ENCODE results near the gene THTPA.

DNA sequence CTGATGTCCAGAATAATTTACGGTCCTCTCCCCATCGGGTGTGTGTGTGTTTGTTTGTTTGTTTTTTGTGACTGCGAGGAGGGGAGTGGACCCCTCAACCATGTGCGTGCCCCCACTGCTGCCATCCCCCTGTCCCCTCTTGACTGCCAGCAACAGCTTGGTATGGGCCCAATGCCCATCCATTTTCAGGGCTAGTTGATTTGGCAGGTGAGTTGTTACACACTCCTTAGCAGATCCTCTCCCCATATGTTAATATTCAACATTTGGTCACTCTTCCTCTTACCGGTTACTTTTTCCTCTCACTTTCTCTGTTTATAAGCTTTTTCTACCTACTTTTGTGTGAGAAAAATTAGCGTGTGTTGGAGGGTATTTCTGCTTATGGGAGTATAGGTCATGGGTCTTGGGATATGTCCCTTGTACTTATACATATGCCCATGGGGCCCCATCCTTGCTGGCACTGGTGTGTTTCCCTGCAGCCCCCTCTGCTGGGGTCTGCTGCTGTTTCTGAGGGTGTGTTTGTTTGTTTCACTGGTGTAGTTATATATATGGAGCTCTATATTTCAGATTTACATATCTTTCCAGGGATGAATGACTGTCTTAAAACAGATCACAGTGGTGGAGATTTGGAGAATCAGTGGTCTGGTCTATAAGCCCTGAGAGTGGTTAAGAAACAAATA lies 38.3 kb upstream of the THTPA start:
- no peak for TF ChIP-seq EZH2 (IDR thresholded peaks at IDR 0.05; ENCODE audit: borderline replicate concordance, low read depth, low read length)
- TF ChIP-seq, protein P1, sequence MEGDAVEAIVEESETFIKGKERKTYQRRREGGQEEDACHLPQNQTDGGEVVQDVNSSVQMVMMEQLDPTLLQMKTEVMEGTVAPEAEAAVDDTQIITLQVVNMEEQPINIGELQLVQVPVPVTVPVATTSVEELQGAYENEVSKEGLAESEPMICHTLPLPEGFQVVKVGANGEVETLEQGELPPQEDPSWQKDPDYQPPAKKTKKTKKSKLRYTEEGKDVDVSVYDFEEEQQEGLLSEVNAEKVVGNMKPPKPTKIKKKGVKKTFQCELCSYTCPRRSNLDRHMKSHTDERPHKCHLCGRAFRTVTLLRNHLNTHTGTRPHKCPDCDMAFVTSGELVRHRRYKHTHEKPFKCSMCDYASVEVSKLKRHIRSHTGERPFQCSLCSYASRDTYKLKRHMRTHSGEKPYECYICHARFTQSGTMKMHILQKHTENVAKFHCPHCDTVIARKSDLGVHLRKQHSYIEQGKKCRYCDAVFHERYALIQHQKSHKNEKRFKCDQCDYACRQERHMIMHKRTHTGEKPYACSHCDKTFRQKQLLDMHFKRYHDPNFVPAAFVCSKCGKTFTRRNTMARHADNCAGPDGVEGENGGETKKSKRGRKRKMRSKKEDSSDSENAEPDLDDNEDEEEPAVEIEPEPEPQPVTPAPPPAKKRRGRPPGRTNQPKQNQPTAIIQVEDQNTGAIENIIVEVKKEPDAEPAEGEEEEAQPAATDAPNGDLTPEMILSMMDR (IDR thresholded peaks at IDR 0.05 in 2 of 3, conservative IDR thresholded peaks at IDR 0.05 in 1 of 3; ENCODE audit: insufficient read depth in 2 of 3, low read depth in 1 of 3, low read length in 3 of 3): no peak
- TF ChIP-seq YBX1 (IDR thresholded peaks at IDR 0.05): no peak
- TF ChIP-seq, protein P2, sequence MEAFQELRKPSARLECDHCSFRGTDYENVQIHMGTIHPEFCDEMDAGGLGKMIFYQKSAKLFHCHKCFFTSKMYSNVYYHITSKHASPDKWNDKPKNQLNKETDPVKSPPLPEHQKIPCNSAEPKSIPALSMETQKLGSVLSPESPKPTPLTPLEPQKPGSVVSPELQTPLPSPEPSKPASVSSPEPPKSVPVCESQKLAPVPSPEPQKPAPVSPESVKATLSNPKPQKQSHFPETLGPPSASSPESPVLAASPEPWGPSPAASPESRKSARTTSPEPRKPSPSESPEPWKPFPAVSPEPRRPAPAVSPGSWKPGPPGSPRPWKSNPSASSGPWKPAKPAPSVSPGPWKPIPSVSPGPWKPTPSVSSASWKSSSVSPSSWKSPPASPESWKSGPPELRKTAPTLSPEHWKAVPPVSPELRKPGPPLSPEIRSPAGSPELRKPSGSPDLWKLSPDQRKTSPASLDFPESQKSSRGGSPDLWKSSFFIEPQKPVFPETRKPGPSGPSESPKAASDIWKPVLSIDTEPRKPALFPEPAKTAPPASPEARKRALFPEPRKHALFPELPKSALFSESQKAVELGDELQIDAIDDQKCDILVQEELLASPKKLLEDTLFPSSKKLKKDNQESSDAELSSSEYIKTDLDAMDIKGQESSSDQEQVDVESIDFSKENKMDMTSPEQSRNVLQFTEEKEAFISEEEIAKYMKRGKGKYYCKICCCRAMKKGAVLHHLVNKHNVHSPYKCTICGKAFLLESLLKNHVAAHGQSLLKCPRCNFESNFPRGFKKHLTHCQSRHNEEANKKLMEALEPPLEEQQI (IDR thresholded peaks at IDR 0.05): no peak
- TF ChIP-seq, protein P3, sequence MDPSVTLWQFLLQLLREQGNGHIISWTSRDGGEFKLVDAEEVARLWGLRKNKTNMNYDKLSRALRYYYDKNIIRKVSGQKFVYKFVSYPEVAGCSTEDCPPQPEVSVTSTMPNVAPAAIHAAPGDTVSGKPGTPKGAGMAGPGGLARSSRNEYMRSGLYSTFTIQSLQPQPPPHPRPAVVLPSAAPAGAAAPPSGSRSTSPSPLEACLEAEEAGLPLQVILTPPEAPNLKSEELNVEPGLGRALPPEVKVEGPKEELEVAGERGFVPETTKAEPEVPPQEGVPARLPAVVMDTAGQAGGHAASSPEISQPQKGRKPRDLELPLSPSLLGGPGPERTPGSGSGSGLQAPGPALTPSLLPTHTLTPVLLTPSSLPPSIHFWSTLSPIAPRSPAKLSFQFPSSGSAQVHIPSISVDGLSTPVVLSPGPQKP (CRISPR knock-in tag; IDR thresholded peaks at IDR 0.05): no peak
- TF ChIP-seq SAFB2 (IDR thresholded peaks at IDR 0.05; ENCODE audit: borderline replicate concordance, low read depth, low read length, severe bottlenecking): no peak
- no peak for TF ChIP-seq ZNF121 (CRISPR knock-in tag; conservative IDR thresholded peaks at IDR 0.05)
- TF ChIP-seq, protein P4, sequence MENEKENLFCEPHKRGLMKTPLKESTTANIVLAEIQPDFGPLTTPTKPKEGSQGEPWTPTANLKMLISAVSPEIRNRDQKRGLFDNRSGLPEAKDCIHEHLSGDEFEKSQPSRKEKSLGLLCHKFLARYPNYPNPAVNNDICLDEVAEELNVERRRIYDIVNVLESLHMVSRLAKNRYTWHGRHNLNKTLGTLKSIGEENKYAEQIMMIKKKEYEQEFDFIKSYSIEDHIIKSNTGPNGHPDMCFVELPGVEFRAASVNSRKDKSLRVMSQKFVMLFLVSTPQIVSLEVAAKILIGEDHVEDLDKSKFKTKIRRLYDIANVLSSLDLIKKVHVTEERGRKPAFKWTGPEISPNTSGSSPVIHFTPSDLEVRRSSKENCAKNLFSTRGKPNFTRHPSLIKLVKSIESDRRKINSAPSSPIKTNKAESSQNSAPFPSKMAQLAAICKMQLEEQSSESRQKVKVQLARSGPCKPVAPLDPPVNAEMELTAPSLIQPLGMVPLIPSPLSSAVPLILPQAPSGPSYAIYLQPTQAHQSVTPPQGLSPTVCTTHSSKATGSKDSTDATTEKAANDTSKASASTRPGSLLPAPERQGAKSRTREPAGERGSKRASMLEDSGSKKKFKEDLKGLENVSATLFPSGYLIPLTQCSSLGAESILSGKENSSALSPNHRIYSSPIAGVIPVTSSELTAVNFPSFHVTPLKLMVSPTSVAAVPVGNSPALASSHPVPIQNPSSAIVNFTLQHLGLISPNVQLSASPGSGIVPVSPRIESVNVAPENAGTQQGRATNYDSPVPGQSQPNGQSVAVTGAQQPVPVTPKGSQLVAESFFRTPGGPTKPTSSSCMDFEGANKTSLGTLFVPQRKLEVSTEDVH (IDR thresholded peaks at IDR 0.05; ENCODE audit: low read depth, partially characterized antibody): no peak
- TF ChIP-seq, protein P5, sequence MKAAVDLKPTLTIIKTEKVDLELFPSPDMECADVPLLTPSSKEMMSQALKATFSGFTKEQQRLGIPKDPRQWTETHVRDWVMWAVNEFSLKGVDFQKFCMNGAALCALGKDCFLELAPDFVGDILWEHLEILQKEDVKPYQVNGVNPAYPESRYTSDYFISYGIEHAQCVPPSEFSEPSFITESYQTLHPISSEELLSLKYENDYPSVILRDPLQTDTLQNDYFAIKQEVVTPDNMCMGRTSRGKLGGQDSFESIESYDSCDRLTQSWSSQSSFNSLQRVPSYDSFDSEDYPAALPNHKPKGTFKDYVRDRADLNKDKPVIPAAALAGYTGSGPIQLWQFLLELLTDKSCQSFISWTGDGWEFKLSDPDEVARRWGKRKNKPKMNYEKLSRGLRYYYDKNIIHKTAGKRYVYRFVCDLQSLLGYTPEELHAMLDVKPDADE (conservative IDR thresholded peaks at IDR 0.05; ENCODE audit: control insufficient read depth, low read depth, low read length): no peak
- TF ChIP-seq, protein P6, sequence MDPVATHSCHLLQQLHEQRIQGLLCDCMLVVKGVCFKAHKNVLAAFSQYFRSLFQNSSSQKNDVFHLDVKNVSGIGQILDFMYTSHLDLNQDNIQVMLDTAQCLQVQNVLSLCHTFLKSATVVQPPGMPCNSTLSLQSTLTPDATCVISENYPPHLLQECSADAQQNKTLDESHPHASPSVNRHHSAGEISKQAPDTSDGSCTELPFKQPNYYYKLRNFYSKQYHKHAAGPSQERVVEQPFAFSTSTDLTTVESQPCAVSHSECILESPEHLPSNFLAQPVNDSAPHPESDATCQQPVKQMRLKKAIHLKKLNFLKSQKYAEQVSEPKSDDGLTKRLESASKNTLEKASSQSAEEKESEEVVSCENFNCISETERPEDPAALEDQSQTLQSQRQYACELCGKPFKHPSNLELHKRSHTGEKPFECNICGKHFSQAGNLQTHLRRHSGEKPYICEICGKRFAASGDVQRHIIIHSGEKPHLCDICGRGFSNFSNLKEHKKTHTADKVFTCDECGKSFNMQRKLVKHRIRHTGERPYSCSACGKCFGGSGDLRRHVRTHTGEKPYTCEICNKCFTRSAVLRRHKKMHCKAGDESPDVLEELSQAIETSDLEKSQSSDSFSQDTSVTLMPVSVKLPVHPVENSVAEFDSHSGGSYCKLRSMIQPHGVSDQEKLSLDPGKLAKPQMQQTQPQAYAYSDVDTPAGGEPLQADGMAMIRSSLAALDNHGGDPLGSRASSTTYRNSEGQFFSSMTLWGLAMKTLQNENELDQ (CRISPR knock-in tag; IDR thresholded peaks at IDR 0.05; ENCODE audit: borderline replicate concordance): no peak
